Right ventricle myocardium inferior (tissue), 1 donor: ENCODE data around the gene POU2AF2. TPM values are rescaled to one million over a fixed set of nuclear protein-coding genes. Genes with fewer than 3 reads are reported as not detected.
A peak's percentile ranks its signal among the peaks of the same experiment; 100 is the strongest.
"Not testable (repeated sequence)": the region's sequence is repeated elsewhere in the genome, so short reads cannot be mapped to it uniquely, and the experiment has no call there.

Experiments
- ATAC-seq: fragments of 200-7000 bp; cut with Tn5 transposase; one replicate; pipeline ENCODE4 v1.9.1; 2020; ENCODE audit warnings: mild to moderate bottlenecking, moderate library complexity
- DNase-seq: peaks from one replicate; pipeline ENCODE4 v3.0.0; 2021; ENCODE audit errors: missing footprints
- intact Hi-C: fragments of 100-400 bp; cut with DNase I; formaldehyde crosslinking; loops from one replicate; pipeline ENCODE4 v1.11.0; 2022
- long read RNA-seq: library from polyadenylated mRNA; unstranded; transcript quantifications from one replicate; pipeline ENCODE4 v2.0.0, GENCODE V29; 2021
- total RNA-seq: library from RNA; stranded (reverse); fragmentation: NEBNext Ultra II Directional; extraction: Animal tissue kit (Norgen Biotek cat#: 25700); gene quantifications from one replicate; pipeline ENCODE4 v1.2.1, GENCODE V29; 2021
- donor health status: DM: no; HTN: yes; CAD: no; lungs with severe emphysema.

The POU2AF2 gene
- total RNA-seq, result not detected
- long read RNA-seq, result 0 reads

DNA sequence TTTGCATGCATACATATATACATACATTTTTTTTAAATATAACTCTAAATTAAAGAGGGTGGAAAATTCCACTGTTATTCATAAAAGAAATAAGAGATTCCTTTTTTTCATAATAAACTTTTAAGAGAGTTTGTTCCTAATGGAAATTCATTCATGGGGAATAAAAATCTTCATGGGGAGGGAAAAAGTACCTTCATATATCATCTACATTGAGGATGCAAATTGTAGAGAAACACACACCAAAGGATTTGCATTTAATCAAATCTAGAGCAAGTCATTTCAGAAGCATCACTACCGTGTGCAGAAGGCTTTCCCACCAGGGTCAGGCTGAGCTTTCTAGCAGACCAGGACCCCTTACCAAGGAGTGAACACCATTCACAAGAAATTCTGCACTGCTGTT lies at the start of gene POU2AF2:
TSS of gene POU2AF2 (plus strand) at position 301 of the 400 bp plus-strand sequence. CDS start 129 bp downstream, outside the sequence.
- ATAC-seq, result no peak
- intact Hi-C loops, result no loop called here
- DNase-seq, result no peak

GRCh38 chr11:111200010-111200534 lies 45.5 kb upstream of the POU2AF2 start:
- DNase-seq (no peak), ATAC-seq (no peak)
- intact Hi-C loops, result no loop called here

- DNase-seq (no peak), ATAC-seq (no peak)
- intact Hi-C loops, result no loop called here
These were observed 41.3 kb upstream of the POU2AF2 start for GRCh38 chr11:111204211-111204610.

DNA sequence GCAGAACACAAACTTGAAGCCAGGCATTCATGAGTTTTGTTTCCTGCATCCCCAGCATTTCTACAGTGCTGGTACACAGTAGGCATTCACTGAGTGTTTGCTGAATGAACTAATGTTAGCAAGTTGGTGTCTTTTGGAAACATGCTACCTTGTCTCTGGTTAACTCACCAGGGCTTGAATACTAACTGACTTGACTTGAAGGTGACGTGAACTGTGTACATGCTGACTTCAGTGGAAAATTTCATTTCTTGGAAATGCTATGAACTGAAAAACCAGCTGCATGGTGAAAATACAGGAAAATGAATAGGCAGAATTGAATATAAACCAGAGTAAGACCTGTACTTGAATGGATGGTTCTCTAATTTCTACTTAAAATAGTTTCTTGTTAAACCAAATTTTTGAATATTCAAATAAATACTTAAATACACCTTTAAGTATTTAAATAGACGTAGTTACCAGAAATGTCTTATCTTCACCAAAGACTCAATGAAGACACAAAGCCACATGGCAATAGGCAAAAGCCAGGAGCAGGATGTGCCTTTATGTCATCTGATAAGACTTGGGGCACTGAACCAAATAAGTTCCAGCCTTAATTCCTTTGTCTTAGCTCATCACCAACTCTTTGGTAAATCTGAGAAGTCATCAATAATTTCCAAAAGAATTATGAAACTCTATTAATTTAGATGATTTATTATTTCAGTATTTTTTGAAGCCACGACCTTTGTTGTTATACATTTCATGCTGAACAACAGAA lies 39.7 kb upstream of the POU2AF2 start:
- ATAC-seq, result no peak
- intact Hi-C loops, result no loop called here
- DNase-seq, result no peak

DNA sequence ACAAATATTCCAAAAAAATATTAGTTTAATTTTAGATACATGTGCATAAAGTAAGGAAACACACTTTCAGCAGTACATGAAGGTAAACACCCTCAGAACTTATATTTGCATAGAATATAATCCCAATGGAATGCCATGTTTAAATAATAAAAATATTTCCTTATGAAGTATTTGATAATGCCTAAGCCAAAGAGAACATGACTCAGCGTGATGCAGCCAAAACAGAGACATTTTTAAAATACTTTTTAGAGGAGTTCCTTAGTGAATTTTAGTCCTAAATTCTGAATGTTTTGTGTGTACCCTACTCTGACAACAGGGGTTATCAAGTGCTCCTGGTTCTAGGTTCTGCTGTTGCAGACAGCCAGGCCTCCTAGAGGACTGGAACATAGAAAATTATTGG lies 39.1 kb upstream of the POU2AF2 start:
- no peak for ATAC-seq
- no peak for DNase-seq
- intact Hi-C loops, result no loop called here

DNA sequence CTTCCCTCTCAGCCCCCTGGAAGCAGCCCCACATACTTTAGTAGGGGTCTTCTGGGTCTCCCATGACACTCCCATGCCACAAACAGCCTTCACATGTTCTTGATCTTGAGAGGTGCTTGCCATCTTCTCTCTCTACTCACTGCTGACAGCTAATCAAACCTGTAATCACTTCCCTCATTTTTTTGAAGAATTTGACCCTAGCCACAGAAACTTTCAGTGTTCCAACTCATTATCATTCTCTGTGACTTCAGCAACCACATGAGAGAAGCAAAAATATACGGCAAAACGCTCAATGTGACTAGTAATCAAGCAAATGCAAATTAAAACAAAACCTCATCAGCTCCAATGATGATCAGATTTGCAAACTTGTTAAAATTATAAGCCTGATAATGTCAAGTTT lies 38.3 kb upstream of the POU2AF2 start:
- ATAC-seq (no peak), DNase-seq (no peak)
- intact Hi-C loops, result no loop called here

DNA sequence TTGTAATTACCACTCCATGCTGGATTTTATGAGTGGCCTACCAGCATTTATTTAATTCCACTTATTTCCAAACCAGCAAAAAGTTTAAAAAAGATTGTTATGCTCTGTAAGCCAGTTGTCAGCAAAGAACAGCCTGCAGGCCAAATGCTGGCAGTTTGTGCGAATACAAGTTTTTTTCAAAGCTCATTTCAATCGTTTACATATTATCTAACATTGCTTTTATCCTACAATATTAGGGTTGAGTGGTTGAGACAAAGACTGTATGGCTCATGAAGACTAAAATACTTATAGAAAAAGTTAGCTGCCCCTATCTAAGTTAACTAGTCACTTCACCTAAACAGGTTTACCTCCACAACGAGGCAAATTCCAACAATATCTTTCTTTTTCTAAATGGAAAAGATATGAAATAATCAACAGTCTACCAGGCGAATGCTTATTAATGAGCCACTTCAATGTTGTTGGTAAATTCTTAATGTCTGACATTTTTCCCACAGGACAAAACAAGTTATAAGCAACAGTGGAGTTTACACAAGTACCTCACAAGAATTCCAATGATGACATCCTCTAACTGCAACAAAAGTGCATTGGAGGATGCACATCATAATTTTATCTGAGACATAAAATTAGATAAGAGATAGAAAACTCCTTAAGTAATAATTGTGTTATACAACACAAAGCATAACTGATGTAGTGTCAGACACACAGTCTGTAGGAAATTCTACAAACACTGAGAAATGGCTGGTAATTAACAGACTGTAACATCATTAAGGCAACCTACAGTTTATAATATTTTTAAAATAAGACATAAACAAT lies 35.8 kb upstream of the POU2AF2 start:
- DNase-seq, result no peak
- ATAC-seq, result no peak
- intact Hi-C loops, result no loop called here

GRCh38 chr11:111213256-111213655 lies 32.3 kb upstream of the POU2AF2 start:
- no peak for DNase-seq
- intact Hi-C loops, result no loop called here
- ATAC-seq, result no peak

DNA sequence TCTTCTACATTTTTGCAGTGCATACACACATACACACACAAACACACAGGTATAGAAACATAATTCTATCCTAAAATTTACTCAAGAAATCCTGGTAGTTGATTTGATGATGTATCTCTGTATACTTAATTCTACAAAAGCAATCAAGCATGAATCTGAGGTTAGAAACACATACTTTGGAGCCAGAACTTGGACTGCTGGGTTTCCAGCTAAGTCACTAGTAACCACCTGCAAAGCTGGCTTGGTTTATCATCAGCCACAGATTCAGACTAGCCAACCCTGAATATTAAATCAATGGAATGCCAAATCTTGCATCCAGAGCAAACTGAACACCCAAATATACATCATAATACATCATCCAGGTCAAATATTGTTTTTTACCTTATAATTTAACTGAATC lies 24.8 kb upstream of the POU2AF2 start:
- DNase-seq (no peak), ATAC-seq (no peak)
- intact Hi-C loops, result loop anchor here (10.0 kb wide), 1 partner anchor 506 kb away; the partner anchor contains the start of gene ARHGAP20

DNA sequence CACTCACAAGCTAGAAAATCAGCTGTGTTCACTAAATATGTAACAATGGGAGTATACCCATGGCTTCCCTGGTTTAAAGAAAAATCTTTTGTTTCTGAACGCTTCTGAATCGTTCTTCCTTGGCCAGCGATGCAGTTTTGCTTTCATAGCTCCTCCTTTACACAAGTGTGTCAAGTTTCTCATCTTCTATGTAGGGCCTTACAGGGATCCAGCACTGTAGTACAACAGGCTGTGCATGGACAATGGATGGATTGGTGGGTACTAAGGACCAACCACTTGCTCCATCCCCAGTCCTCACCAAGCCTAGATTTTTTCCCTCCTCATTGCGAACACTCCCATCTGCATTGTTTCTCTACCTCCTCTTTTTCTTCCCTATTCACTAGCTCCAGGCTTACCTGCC lies 24.3 kb upstream of the POU2AF2 start:
- intact Hi-C loops, result loop anchor here (10.0 kb wide), 1 partner anchor 506 kb away; the partner anchor contains the start of gene ARHGAP20
- no peak for ATAC-seq
- no peak for DNase-seq

DNA sequence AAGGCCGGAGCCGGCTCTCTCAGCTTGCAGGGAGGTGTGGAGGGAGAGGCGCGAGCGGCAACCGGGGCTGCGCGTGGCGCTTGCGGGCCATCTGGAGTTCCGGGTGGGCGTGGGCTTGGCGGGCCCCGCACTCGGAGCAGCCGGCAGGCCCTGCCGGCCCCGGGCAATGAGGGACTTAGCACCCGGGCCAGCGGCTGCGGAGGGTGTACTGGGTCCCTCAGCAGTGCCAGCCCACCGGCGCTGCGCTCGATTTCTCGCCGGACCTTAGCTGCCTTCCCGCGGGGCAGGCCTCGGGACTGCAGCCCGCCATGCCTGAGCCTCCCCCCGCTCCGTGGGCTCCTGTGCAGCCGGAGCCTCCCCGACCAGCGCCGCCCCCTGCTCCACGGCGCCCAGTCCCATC lies 23.6 kb upstream of the POU2AF2 start:
- intact Hi-C loops, result loop anchor here (10.0 kb wide), 1 partner anchor 507 kb away; the partner anchor contains the start of gene ARHGAP20
- not testable (repeated sequence) for ATAC-seq, DNase-seq

DNA sequence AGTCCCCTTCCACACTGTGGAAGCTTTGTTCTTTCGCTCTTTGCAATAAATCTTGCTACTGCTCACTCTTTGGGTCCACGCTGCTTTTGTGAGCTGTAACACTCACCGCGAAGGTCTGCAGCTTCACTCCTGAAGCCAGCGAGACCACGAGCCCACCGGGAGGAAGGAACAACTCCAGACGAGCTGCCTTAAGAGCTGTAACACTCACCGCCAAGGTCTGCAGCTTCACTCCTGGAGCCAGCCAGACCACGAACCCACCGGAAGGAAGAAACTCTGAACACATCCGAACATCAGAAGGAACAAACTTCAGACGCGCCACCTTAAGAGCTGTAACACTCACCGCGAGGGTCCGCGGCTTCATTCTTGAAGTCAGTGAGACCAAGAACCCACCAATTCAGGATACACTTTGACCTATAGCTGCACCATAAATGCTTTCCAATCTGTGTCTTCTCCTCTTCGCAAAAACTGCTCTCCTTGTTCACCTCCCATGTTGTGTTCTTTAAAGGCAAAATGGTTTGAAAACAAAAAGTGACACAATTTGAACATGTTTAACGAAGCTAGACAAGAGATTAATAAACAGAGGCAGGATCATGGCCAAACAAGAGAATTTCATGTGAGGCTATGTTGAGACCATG lies 22.6 kb upstream of the POU2AF2 start:
- intact Hi-C loops, result loop anchor here (10.0 kb wide), 1 partner anchor 508 kb away; the partner anchor contains the start of gene ARHGAP20
- ATAC-seq, DNase-seq: not testable (repeated sequence)

DNA sequence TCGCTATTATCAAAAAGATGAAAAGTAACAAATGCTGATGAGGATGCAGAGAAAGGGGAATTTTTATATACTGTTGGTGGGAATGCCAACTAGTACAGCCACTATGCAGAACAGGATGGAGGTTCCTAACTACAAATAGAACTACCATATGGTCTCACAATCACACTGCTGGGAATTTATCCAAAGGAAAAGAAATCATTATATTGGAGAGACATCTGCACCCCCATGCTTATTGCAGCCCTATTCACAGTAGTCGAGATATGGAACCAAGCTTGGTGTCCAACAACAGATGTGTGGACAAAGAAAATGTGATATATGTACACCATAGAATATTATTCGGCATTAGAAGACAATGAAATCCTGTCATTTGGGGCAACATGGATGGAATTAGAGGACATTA lies 19.6 kb upstream of the POU2AF2 start:
- no peak for ATAC-seq
- no peak for DNase-seq
- intact Hi-C loops, result loop anchor here (10.0 kb wide), 1 partner anchor 511 kb away; the partner anchor contains the start of gene ARHGAP20

- intact Hi-C loops, result loop anchor here (10.0 kb wide), 1 partner anchor 515 kb away; the partner anchor contains the start of gene ARHGAP20
- no peak for ATAC-seq
These were observed 15.9 kb upstream of the POU2AF2 start for GRCh38 chr11:111229604-111230003.

DNA sequence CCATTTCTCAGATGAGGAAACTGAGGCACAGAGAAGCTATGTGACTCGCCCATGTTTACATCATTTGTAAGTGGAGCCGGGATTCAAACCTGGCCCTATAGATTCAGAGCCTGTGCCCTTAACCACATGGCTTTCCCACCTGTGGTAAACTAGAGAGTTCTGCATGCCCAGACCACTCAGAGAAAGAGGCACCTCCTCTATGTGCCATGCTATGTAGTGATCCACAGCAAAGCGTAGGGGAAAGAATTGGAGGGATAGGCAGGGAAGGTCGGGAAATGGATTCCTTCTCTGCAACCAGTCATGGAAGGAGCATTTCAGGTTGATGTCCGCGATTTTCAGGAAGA lies 15.4 kb upstream of the POU2AF2 start:
- ATAC-seq (peak; percentile 33), DNase-seq (no peak)
- intact Hi-C loops, result no loop called here

More at GRCh38 chr11:111229604-111230003, 15.9 kb upstream of the POU2AF2 start:
- no peak for DNase-seq

DNA sequence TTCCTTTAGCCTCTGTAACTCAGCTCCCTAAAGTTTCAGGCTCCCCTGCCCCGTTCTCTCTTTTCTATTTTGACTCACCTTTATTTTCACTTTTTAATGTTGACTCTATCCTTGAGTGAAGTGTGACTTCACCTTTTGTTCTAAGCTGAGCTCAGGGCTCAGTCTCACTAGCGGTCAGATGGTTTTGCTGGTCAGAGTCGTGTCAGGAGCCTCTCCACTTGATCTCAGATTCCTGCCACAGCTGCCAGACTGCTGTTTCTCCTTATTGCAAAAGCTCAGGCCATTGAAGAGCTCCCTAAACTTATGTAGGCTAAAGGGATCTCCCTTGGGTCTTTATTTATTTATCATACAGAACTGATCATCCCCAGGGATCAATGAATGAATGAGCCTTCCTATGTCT lies 13.7 kb upstream of the POU2AF2 start:
- ATAC-seq (no peak), DNase-seq (no peak)
- intact Hi-C loops, result no loop called here

- no peak for DNase-seq
- intact Hi-C loops, result no loop called here
- ATAC-seq, result no peak
These were observed 9.1 kb upstream of the POU2AF2 start for GRCh38 chr11:111236383-111236782.

- intact Hi-C loops, result no loop called here
- no peak for ATAC-seq
- DNase-seq, result no peak
These were observed 7.6 kb upstream of the POU2AF2 start for GRCh38 chr11:111237926-111238325.

DNA sequence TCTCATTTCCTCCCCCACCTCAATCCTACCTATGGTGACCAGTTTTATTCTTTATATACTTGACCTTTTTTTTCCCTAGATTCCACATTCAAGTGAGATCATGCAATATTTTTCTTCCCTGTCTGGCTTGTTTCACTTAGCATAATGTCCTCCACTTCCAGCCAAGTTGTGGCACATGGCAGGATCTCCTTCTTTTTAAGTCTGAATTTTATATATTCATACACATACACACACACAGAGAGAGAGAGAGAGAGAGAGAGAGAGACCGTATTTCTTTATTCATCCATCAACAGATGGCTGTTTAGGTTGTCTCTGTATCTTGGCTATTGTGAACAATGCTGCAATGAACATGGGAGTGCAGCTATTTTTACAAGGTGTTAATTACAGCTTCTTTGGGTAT lies 1.4 kb downstream of the POU2AF2 start:
- intact Hi-C loops, result no loop called here
- ATAC-seq, result no peak
- DNase-seq, result no peak
